Measurements from ENCODE around the gene MYH7. TPM values are rescaled to one million over a fixed set of nuclear protein-coding genes. Genes with fewer than 3 reads are reported as not detected.

MYH7 gene
- total RNA-seq, 1 experiment from 2014 or later: not detected

GRCh38 chr14:23365036-23365731 is 70.3 kb downstream of the MYH7 start, which contains the start of gene EFS (continued):
- TF ChIP-seq TP53 (CRISPR knock-in tag; IDR thresholded peaks at IDR 0.05) (no peak), ARID4B (CRISPR knock-in tag; IDR thresholded peaks at IDR 0.05; ENCODE audit: borderline replicate concordance) (0 out of 2 replicates have a peak, but pooled peaks have one; percentile 15)

- H3K36me3 Mint-ChIP-seq: peaks cover 11% of the 10 kb centered on the region
- peaks cover 30% of the 10 kb centered on the region for H3K4me1 Mint-ChIP-seq
- TF ChIP-seq STAT6 (CRISPR knock-in tag; conservative IDR thresholded peaks at IDR 0.05; ENCODE audit: low read depth): 0 out of 2 replicates have a peak, but pooled peaks have one; percentile 55
- no peak for TF ChIP-seq ZNF532 (CRISPR knock-in tag; IDR thresholded peaks at IDR 0.05; ENCODE audit: borderline replicate concordance)
- no peak for TF ChIP-seq PRRX2 (CRISPR knock-in tag; IDR thresholded peaks at IDR 0.05)
- 0 out of 2 replicates have a peak, but pooled peaks have one; percentile 7 for TF ChIP-seq MAX (CRISPR knock-in tag; IDR thresholded peaks at IDR 0.05)
- TF ChIP-seq E2F5 (CRISPR knock-in tag; IDR thresholded peaks at IDR 0.05): peak; percentile 35
- peak overlapping the region; percentile 85 for H3K27ac Mint-ChIP-seq
- ChIA-PET CTCF (interaction anchor here (0.7 to 9.1 kb wide), 8 partner anchors 12 to 101 kb away, joined by 3 to 95 read pairs (median 7); partner anchors contain the start of genes BCL2L2 and SLC22A17), POLR2A (interaction anchor here (1.6 kb wide), 1 partner anchor 12 kb away, joined by 5 read pairs; the partner anchor contains the start of gene SLC22A17)
- no peaks in the 10 kb centered on the region for H3K9me3 Mint-ChIP-seq
- H3K4me3 Mint-ChIP-seq: peak overlapping the region; percentile 91
- ATAC-seq: peak; percentile 4
- DNase-seq (ENCODE audit: low spot score): peak; percentile 53
- peaks cover 34% of the 10 kb centered on the region for H3K27me3 Mint-ChIP-seq (ENCODE audit: low read depth)
Measured at GRCh38 chr14:23364164-23365035, 71.1 kb downstream of the MYH7 start.

Small RNAs within 50 kb of the gene (microRNA-seq; reads per million reads assigned to microRNA genes)
- gene MIR208A (ENCODE audit: borderline number of aligned reads): 5.9 reads per million, percentile 16 among the genes with 10 or more reads in this experiment
- gene MIR208B (ENCODE audit: borderline number of aligned reads): not detected

Other genes starting within 250 kb of the MYH7 start
- gene RNF212B, start 197.7 kb downstream of the MYH7 start, total RNA-seq (2021): 0.27 to 0.55 TPM (median 0.46 TPM) in 3 replicates
- gene HOMEZ, start 149.5 kb downstream of the MYH7 start, total RNA-seq (2021): 9.4 to 10.7 TPM (median 10.1 TPM) in 3 replicates
- gene PPP1R3E, start 132.8 kb downstream of the MYH7 start, total RNA-seq (2021): 4.1 to 7.4 TPM (median 5.9 TPM) in 3 replicates
- gene BCL2L2, start 128.8 kb downstream of the MYH7 start, total RNA-seq (2021): 15.5 to 18.2 TPM (median 16.9 TPM) in 3 replicates
- 290 to 321 TPM (median 295 TPM) in 3 replicates for gene PABPN1, start 114.2 kb downstream of the MYH7 start, total RNA-seq (2021)
- 42.3 to 52.4 TPM (median 51.4 TPM) in 3 replicates for gene SLC22A17, start 82.8 kb downstream of the MYH7 start, total RNA-seq (2021)
- gene EFS, start 70.5 kb downstream of the MYH7 start, total RNA-seq (2021): 35.3 to 47.4 TPM (median 43.5 TPM) in 3 replicates
- gene IL25, start 62.9 kb downstream of the MYH7 start, total RNA-seq (2021): 0.24 TPM in 1 of 3 replicates, not detected in the others
- 0.24 to 0.41 TPM (median 0.39 TPM) in 3 replicates for gene CMTM5, start 58.6 kb downstream of the MYH7 start, total RNA-seq (2021)
- gene MYH6, start 27.4 kb downstream of the MYH7 start, total RNA-seq (2021): 0.09 to 0.14 TPM (median 0.09 TPM) in 3 replicates
- gene NGDN, start 34.0 kb upstream of the MYH7 start, total RNA-seq (2021): 37.4 to 45.5 TPM (median 43.3 TPM) in 3 replicates
- gene ZFHX2, start 116.1 kb upstream of the MYH7 start, total RNA-seq (2021): 16.4 to 26.2 TPM (median 25.7 TPM) in 3 replicates
- 20.0 to 26.2 TPM (median 25.4 TPM) in 3 replicates for gene THTPA, start 120.6 kb upstream of the MYH7 start, total RNA-seq (2021)
- gene AP1G2, start 132.1 kb upstream of the MYH7 start, total RNA-seq (2021): 108 to 122 TPM (median 115 TPM) in 3 replicates
- 50.1 to 62.0 TPM (median 60.0 TPM) in 3 replicates for gene JPH4, start 143.1 kb upstream of the MYH7 start, total RNA-seq (2021)
- 1.8 to 4.5 TPM (median 1.8 TPM) in 3 replicates for gene DHRS2, start 200.7 kb upstream of the MYH7 start, total RNA-seq (2021)

Measured in WTC11 (cell line).